Activated B cell treated with CpG ODN at 0.5 μM for 24 hours (primary cell): ENCODE results near the gene TRAF1. TPM values are rescaled to one million over a fixed set of nuclear protein-coding genes. Genes with fewer than 3 reads are reported as not detected.
A peak's percentile ranks its signal among the peaks of the same experiment; 100 is the strongest.

ENCODE experiments used
- ATAC-seq: fragments of 200-7000 bp; cut with Tn5 transposase; one replicate; pipeline ENCODE4 v1.10.0; 2021; ENCODE audit warnings: low read depth, mild to moderate bottlenecking, moderate library complexity
- CTCF ChIA-PET: fragments of 350-600 bp; sonication (Branson Sonifier 250); formaldehyde crosslinking; loops from one replicate; lab custom pipeline; 2021; ENCODE audit warnings: antibody characterized with exemption; lab: Charles Lee
- POLR2A ChIA-PET: fragments of 350-600 bp; sonication (Branson Sonifier 250); formaldehyde crosslinking; loops from one replicate; lab custom pipeline; 2021; ENCODE audit warnings: antibody characterized with exemption; lab: Charles Lee
- DNase-seq: peaks from one replicate; pipeline ENCODE4 v3.0.0; 2022
- H3K27ac Mint-ChIP-seq: one replicate; pipeline ENCODE4 v1.8.0; 2020; ENCODE audit warnings: mixed read lengths
- H3K27me3 Mint-ChIP-seq: one replicate; pipeline ENCODE4 v1.8.0; 2021; ENCODE audit warnings: mixed read lengths
- H3K36me3 Mint-ChIP-seq: one replicate; pipeline ENCODE4 v1.8.0; 2021; ENCODE audit warnings: low read depth, mixed read lengths
- H3K4me1 Mint-ChIP-seq: one replicate; pipeline ENCODE4 v1.8.0; 2021; ENCODE audit warnings: mixed read lengths
- H3K4me3 Mint-ChIP-seq: one replicate; pipeline ENCODE4 v1.8.0; 2020; ENCODE audit warnings: mild to moderate bottlenecking, mixed read lengths
- H3K9me3 Mint-ChIP-seq: one replicate; pipeline ENCODE4 v1.8.0; 2020; ENCODE audit warnings: mixed read lengths
- CTCF ChIP-seq: fragments of 200-600 bp; IDR thresholded peaks from one replicate; pipeline ENCODE4 v1.8.0; 2022; ENCODE audit warnings: antibody characterized with exemption, mild to moderate bottlenecking
- intact Hi-C: fragments of 100-400 bp; cut with micrococcal nuclease; formaldehyde crosslinking; loops from one replicate; pipeline ENCODE4 v1.15.1; 2024
- total RNA-seq: library from RNA; stranded (reverse); gene quantifications from 2 replicates; pipeline ENCODE4 v1.2.3, GENCODE V29; 2022

Gene TRAF1
- total RNA-seq, 1 donor from 2014 or later, result 130 TPM

- Mint-ChIP-seq H3K9me3 (no peaks in the 10 kb centered on the region), H3K4me1 (peaks cover 68% of the 10 kb centered on the region), H3K27me3 (no peaks in the 10 kb centered on the region), H3K27ac (peak overlapping the region; percentile 74), H3K36me3 (peaks cover 82% of the 10 kb centered on the region), H3K4me3 (peak overlapping the region; percentile 24)
- ChIA-PET POLR2A (interaction anchor here (0.6 to 8.3 kb wide), 11 partner anchors 12 to 162 kb away, joined by 3 to 61 read pairs (median 4); partner anchors contain the start of genes FBXW2, PHF19 and TRAF1), CTCF (interaction anchor here (1.0 to 2.6 kb wide), 5 partner anchors 9 to 33 kb away, joined by 3 to 8 read pairs (median 4); no protein-coding TSS in a partner anchor)
- DNase-seq (no peak), ATAC-seq (peak; percentile 53)
- intact Hi-C loops, result loop anchor here (1.0 kb wide), 1 partner anchor 32 kb away; no protein-coding TSS in a partner anchor
- no peak for TF ChIP-seq CTCF
Measured at GRCh38 chr9:120904061-120904977, 22.3 kb downstream of the TRAF1 start.

- ChIA-PET CTCF (interaction anchor here (0.6 to 2.6 kb wide), 5 partner anchors 9 to 32 kb away, joined by 3 to 8 read pairs (median 3); no protein-coding TSS in a partner anchor), POLR2A (interaction anchor here (0.6 to 8.3 kb wide), 11 partner anchors 13 to 41 kb away, joined by 3 to 61 read pairs (median 3); no protein-coding TSS in a partner anchor)
- Mint-ChIP-seq H3K4me3 (no peak overlapping the region), H3K27ac (peak overlapping the region; percentile 74), H3K4me1 (peaks cover 63% of the 10 kb centered on the region), H3K36me3 (peaks cover 72% of the 10 kb centered on the region), H3K27me3 (no peaks in the 10 kb centered on the region), H3K9me3 (no peaks in the 10 kb centered on the region)
- ATAC-seq, result no peak
- intact Hi-C loops, result no loop called here
- TF ChIP-seq CTCF, result no peak
- no peak for DNase-seq
Measured at GRCh38 chr9:120902569-120903535, 23.7 kb downstream of the TRAF1 start.

GRCh38 chr9:120901755-120902568 is 24.6 kb downstream of the TRAF1 start:
- peaks cover 63% of the 10 kb centered on the region for H3K4me1 Mint-ChIP-seq
- intact Hi-C loops, result no loop called here
- TF ChIP-seq CTCF, result no peak
- ATAC-seq, result no peak
- H3K27me3 Mint-ChIP-seq, result no peaks in the 10 kb centered on the region
- no peak for DNase-seq
- peaks cover 63% of the 10 kb centered on the region for H3K36me3 Mint-ChIP-seq
- H3K9me3 Mint-ChIP-seq, result no peaks in the 10 kb centered on the region
- ChIA-PET POLR2A (interaction anchor here (0.7 to 8.3 kb wide), 7 partner anchors 12 to 32 kb away, joined by 3 to 61 read pairs (median 7); no protein-coding TSS in a partner anchor), CTCF (interaction anchor here (0.6 to 2.6 kb wide), 4 partner anchors 10 to 33 kb away, joined by 3 to 8 read pairs (median 3); no protein-coding TSS in a partner anchor)
- H3K27ac Mint-ChIP-seq, result peak overlapping the region; percentile 46
- H3K4me3 Mint-ChIP-seq, result no peak overlapping the region

GRCh38 chr9:120900824-120901223 is 25.8 kb downstream of the TRAF1 start:
- Mint-ChIP-seq H3K4me3 (no peak overlapping the region), H3K9me3 (no peaks in the 10 kb centered on the region), H3K27me3 (no peaks in the 10 kb centered on the region), H3K36me3 (peaks cover 52% of the 10 kb centered on the region), H3K4me1 (peaks cover 57% of the 10 kb centered on the region), H3K27ac (no peak overlapping the region)
- intact Hi-C loops, result no loop called here
- no peak for TF ChIP-seq CTCF
- ATAC-seq (no peak), DNase-seq (no peak)
- POLR2A ChIA-PET, result interaction anchor here (0.7 to 8.3 kb wide), 9 partner anchors 11 to 336 kb away, joined by 3 to 61 read pairs (median 4); no protein-coding TSS in a partner anchor
- CTCF ChIA-PET, result no interaction called here
